HG03354 (cell line): Measurements from ENCODE around the gene LRRC49.
"Not testable (repeated sequence)": the region's sequence is repeated elsewhere in the genome, so short reads cannot be mapped to it uniquely, and the experiment has no call there.

ENCODE experiments used
- ATAC-seq: cut with Tn5 transposase; IDR thresholded peaks from one replicate; pipeline ENCODE4 v1.9.1; 2021; ENCODE audit warnings: mild to moderate bottlenecking; ENCODE audit not compliant: unreplicated experiment, poor library complexity, severe bottlenecking

The LRRC49 gene

DNA sequence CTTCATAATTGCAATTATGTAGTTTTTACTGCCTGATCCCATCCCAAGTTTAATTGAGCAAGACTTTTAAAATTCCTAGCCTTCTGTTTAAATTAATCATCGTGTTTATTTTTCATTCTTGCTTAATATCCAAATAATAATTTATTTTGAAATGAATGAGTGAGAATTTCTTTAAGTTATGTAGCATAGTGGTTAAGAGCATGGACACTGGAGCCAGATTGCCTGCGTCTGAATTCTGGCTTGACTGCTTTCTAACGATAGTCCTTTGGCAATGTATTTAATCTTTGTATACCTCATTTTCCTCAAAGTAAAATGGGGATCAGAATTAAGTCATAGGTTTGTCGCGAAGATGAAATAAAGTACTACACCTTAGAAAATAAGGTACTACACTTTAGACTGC is 71.4 kb downstream of the LRRC49 start:
- no peak for ATAC-seq

DNA sequence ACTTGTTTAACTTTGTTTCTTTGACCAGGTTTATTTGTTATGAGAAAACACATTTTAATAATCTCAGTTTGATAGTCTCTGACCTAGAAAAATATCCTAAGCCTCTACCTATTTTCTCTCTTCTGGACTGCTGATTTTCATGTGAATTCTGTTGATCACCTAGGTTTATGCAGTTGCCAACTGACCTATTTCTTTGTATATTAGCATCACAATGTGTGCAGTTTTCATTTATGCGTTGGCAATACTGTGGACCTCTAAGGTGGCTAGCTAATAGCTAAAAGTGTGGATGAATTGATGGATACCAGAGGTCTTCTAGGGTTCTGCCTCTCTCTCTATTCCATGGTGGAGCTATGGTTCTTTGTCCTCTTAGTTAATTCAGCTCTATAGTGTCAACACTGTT is 72.1 kb downstream of the LRRC49 start:
- no peak for ATAC-seq

DNA sequence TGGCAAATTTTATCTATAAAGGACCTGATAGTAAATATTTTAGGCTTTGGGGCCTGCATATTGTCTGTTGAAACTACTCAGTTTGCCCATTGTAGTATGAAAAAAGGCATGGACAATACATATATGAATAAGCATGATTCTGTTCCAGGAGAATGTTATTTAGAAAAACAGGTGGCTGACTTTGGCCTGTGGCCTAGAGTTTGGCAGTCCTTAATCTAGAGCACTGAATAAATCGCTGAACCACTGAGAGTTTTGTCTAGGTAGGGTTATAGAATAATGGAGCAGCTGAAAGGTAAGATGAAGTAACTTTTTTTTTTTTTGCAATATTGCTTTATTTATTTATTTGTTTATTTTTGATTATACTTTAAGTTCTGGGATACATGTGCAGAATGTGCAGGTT is 75.0 kb downstream of the LRRC49 start:
- no peak for ATAC-seq

DNA sequence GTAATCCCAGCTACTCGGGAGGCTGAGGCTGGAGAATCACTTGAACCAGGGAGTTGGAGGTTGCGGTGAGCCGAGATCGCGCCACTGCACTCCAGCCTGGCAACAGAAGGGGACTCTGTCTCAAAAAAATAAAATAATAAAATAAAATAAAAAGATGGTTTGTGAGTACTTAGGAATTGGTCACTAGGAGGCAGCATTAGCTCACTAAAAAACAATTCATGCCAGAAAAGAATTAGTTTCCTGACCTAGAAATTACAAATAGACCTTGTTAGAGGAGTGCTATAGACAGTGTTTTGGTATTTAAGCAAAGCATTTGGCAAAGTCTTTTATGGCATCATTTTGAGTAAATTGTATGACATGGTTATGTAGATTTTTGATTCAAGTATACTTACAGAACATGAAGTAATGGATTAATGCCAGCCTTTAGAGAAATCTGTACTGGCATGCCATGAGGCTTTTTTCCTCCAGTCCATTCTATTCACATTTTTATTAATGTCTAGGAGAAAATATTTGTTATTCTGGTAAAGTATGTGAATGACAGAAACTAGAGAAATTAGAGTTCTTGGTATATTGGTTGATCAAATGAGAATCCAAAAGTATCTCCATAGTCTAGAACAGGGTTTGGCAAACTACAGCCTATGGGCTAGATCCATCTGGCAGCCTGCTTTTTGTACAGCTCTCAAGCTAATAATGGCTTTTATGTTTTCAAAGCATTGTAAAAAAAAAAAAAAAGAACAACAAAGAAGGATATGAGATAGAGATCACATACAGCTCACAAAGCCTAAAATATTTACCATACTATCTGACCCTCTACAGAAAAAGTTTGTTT is 81.6 kb downstream of the LRRC49 start:
- ATAC-seq = no peak

DNA sequence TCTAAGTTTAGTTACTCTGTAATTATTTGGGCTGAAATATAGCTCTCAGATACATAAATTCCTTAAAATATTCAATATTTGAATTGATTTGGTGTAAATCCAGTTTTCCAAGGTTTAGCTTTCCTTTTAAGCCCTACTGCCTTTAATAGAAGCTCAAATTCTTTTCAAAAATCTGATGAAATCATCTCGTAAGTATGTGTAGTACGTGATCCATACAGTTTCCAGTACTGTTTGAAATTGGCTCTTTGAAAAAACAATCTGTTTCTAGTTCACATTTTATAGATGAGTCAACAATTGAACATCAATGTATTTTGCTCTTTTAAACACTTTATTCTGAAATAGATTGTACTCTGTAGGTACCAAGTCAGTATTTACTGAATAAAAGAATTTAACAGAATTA is 84.2 kb downstream of the LRRC49 start:
- no peak for ATAC-seq

DNA sequence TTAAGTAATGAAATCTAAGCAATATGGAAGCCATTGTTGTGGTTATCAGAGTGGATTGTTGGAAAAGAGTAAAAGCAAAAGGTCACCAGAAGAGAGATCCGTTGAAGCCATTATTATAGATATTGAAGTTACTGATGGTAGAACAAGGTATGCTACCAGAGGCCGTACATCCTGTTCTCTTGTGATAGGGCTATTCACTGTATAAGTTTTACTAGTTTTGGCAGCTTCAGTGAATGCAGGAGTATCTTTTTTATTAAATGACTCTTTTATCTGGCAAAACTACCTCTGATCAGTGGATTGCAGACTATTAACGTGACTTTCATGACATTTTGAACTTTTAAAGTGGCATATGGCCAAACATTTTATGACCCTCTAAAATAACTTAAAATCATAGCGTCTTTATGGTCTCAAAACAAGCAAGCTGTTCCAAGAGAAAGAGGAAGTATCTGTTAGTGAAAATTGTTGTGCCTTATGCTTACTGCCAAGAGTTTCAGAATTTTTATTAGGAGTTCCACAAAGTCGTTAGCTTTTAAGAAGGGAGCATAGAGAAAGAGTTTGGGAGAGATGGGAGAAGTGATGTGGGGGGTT is 102.9 kb downstream of the LRRC49 start:
- ATAC-seq = no peak

DNA sequence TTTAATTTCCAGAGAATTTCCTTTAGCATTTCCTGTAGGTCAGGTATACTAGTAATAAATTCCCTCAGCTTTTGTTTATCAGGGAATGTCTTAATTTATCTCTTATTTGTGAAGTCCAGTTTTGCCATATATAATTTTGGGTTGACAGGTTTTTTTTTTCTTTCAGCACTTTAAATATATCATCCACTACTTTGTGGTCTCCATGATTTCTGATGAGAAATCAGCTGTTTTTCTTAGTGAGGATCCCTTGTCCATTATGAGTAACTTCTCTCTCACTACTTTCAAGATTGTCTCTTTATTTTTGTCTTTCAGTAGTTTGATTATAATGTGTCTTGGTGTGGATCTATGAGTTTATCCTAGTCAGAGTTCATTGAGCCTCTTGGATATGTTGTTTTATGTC is 105.7 kb downstream of the LRRC49 start:
- ATAC-seq = no peak

DNA sequence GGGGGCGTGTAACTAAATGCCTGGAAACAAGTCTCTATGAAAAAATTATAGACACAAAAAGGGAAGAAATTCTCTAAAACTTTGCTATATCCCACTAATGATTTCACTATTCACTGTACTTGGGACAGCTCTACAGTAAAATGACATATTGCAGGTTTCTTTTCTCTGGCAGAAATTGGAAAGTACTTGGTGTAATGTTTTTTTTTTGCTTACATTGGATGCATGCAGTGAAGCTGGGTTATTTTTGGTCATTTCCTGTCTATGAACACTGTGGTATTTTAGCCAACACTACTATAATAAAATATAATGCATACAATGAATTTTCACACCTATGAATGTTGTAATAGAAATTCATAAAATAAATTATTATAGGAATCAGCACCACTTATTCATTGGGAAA is 109.7 kb downstream of the LRRC49 start:
- no peak for ATAC-seq

DNA sequence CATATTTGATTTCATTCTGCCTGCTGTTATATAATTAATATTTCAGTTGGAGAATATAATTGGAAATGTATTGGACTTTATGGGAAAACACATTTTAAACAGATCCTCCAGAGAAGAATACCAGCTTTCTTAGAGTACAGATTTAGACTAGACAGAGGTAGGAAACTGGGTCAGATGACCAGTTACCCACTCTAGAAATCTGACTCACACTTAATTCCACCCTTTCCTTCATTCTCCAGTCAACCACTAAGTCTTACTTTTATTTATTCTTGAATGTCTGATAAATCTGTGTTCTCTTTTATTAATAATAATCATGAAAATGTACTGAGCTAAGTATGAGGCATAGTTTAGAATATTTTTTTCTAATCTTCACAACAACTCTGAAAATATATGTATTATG is 110.7 kb downstream of the LRRC49 start:
- no peak for ATAC-seq

DNA sequence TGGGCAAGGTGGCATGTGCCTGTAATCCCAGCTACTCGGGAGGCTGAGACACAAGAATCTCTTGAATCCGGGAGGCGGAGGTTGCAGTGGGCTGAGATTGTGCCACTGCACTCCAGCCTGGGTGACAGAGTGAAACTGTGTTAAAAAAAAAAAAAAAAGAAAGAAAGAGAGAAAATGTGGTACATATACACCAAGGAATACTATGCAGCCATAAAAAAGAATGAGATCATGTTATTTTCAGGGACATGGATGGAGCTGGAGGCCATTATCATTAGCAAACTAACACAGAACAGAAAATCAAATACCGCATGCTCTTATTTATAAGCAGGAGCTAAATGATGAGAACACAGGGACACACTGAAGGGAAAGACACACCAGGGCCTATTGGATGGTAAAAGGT is 111.9 kb downstream of the LRRC49 start:
- not testable (repeated sequence) for ATAC-seq

DNA sequence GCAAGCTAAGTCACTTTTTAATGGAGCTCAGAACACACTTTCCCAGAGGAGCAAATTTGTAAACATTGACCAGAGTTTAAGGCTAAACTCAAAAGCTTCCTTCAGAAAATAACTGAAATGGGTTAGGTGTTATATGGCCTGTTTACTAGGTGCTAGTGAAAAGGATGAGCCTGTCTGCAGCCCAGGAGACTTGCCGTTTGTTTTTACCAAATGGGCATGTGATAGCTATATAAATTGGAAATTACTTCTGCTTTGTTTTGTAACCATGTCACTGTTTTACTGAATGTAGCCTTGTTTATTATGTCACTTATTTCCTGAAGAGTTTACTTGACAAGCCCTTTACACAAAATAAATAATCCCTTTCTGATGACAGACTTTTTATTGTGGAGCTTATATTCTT is 113.3 kb downstream of the LRRC49 start:
- ATAC-seq = no peak

DNA sequence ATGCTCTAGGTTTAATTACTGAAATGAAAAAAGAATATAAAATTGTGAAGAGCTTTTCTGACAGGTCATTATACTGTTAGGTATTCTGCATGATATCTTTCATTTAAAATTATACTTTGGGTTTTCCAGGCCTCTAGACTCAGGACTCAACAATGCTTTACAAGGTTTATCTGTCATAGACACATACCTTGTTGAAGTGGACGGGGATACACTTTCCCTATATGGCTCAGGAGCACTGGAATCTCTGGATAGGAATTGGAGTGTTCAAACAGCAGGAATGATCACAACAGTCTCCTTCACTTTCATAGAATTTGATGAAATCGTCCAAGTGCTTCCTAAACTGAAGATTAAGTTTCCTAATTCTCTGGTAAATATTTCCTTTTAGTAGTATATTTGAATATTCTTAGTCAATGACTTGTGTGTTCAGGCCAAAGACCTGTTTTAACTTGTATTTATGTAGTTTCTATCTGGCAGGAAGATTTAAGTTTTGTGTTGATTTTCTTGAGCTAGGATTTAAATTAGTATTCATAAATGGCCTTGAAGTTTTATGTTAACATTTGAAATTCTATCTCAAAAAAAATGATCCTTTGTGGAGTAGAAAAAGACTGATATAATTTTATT is 115.7 kb downstream of the LRRC49 start:
- ATAC-seq = no peak

DNA sequence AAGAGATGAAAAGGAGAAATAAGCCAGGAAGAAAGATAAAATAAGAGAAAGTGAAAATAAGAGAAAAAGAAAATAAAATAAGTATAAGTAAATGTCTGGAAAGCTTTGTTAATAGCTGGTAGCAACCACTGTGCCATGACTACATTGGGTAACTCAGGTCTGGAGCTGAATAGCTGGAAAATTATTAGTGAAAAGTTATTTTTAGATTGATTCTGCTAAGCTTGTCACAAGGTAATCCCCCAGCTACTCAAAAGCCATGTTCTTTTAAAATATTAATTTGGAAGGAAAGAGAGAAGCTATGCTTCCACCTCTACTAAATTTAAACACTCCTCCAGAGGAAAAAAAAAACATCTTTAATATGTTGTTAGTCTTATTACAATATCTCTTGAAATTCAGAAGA is 117.8 kb downstream of the LRRC49 start:
- ATAC-seq = no peak

DNA sequence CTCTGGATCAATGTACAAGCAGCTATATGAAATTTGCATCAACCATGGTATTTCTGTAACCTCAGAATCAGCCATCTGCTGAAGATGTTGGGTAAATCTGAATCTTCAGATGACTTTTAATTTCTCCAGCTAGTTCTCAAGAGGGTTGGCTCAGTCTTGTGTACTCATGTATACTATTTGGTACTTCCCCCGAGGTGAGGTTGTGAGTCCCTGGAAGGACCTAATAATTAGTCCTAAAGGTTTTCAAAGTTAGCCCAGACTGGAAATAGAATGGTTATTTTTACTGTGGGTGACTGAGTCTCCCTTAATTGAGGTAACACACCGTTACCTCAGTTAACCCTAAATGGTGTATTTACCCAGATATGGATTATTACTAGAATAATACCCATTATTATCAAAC is 118.4 kb downstream of the LRRC49 start:
- no peak for ATAC-seq

DNA sequence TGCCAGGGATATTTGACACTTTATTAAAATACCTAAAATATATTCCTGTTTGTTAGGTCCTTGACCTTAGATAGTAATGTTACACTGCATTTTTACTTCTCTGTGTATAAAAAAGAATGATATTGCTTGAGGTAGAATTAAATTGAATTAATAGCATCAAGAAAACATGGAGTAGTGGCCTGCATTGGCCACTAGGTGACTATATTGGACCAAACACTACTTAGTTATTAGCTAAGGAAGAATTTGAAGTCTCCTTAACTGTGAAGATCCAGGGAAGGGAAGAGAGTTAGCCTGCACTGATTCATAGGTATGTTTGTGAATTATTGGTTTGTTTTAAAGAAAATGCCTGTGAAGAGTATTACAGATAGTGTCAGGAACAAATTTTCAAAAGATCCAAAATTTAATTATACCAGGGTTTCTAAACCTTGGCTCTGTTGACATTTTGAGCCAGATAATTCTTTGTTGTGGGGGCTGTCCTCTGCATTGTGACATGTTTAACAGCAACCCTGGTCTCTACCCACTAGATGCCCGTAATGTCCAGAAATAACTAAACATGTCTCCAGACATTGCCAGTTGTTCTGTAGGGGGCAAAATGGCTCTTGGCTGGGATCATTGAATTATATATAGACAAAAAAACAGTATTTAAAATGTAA is 119.0 kb downstream of the LRRC49 start:
- no peak for ATAC-seq

DNA sequence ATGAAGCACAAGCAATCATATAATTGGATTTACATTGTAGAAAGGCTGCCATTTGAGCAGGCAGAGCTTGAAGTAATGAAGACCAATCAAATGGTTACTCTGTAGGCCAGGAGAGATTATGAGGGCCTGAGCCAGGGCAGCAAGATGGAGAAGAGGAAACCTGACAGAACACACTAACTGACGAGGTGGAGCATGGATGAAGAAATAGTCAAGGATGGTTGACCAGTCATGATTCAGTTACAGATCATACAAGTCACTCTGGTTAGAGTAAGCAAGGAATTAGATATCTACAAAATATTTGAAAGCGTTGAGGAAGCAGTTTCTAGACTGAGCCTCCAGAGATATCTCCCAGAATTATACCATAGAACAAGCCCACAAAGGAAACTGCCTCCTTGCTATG is 120.8 kb downstream of the LRRC49 start:
- no peak for ATAC-seq

DNA sequence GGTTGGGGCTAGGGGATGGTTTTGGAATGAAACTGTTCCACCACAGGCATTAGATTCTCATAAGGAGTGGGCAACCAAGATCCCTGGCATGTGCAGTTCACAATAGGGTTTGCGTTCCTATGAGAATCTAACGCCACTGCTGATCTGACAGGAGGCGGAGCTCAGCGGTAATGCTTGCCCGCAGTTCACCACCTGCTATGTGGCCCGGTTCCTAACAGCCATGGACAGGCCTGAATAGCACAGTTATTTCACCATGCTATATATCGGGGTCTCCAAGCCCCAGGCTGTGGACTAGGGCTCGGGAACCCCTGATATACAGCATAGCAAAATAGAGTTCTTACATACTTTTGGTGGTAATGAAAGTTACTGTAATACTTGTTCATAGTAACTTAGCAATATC is 122.7 kb downstream of the LRRC49 start:
- no peak for ATAC-seq

DNA sequence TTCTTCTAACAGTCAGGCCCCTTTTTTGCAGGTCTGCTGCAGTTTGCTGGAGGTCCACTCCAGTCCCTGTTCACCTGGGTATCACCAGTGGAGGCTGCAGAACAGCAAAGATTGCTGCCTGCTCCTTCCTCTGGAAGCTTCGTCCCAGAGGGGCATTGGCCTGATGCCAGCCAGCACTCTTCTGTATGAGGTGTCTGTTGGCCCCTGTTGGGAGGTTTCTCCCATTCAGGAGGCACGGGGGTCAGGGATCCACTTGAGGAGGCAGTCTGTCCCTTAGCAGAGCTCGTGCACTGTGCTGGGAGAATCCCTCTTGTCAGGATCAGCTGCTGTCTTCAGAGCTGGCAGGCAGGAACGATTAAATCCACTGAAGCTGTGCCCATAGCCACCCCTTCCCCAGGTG is 138.6 kb downstream of the LRRC49 start:
- ATAC-seq = not testable (repeated sequence)

DNA sequence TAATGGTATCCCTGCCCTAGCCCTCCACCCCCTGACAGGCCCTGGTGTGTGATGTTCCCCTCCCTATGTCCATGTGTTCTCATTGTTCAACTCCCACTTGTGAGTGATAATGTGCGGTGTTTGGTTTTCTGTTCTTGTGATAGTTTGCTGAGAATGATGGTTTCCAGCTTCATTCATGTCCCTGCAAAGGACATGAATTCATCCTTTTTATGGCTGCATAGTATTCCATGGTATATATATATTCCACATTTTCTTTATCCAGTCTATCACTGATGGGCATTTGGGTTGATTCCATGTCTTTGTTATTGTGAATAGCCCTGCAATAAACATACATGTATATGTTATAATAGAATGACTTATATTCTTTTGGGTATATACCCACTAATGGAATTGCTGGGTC is 142.9 kb downstream of the LRRC49 start:
- not testable (repeated sequence) for ATAC-seq

DNA sequence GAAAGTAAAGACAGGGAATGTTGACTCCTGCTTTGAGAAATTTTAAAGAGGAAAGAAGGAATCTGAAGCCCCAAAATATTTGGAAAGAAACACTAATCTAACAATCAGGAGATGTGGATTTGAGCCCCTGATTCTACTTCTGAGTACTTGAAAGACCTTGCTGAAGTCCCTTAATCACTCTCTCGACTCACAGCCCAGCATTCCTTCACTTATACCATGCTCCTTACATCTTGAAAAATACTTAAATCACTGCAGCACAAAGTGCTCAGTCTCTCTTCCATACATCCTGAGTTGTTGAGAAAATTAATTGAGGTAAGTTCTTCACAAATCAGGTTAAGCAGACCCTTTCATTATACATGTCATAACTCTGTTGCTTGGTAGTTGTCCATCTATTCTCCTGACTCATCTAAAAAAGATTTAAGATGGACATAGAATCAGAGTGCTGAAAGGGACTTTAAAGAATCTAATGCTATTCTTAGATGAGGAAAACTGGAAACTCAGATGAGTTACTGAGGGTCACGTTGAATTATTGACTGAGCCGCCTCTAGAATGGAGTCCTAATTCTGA is 149.8 kb downstream of the LRRC49 start:
- ATAC-seq = no peak
